DND-41 (cell line): Measurements from ENCODE around the gene ADD2.
"Not testable (repeated sequence)": the region's sequence is repeated elsewhere in the genome, so short reads cannot be mapped to it uniquely, and the experiment has no call there.

Experiments
- ATAC-seq: fragments of 200-7000 bp; cut with Tn5 transposase; 3 replicates; pipeline ENCODE4 v1.9.1; 2021; ENCODE audit warnings: low read depth; ENCODE audit not compliant: insufficient read depth
- DNase-seq: peaks from one replicate; pipeline ENCODE4 v3.0.0-alpha.2; 2020
- H2AFZ ChIP-seq: 2 replicates; pipeline ENCODE4 v1.6.0; 2012; ENCODE audit warnings: low read depth, low read length
- H3K27ac ChIP-seq: 2 replicates; pipeline ENCODE4 v1.5.1; 2012; ENCODE audit warnings: low read length, inconsistent platforms
- H3K27me3 ChIP-seq: fragments of 200-600 bp; sonication (generic); 2 replicates; pipeline ENCODE4 v1.6.0; 2012; ENCODE audit warnings: low read length, mild to moderate bottlenecking, inconsistent platforms; ENCODE audit not compliant: insufficient read depth, poor library complexity
- H3K36me3 ChIP-seq: 2 replicates; pipeline ENCODE4 v1.5.1; 2012; ENCODE audit warnings: low read length, inconsistent platforms; ENCODE audit not compliant: insufficient read depth
- H3K4me1 ChIP-seq: 2 replicates; pipeline ENCODE4 v1.5.1; 2012; ENCODE audit warnings: mild to moderate bottlenecking, low read length; ENCODE audit not compliant: insufficient read depth
- H3K4me2 ChIP-seq: 2 replicates; pipeline ENCODE4 v1.6.0; 2012; ENCODE audit warnings: mild to moderate bottlenecking, moderate library complexity, low read length, inconsistent platforms; ENCODE audit not compliant: insufficient read depth
- H3K4me3 ChIP-seq, 2 experiments: fragments of 200-600 bp in 1 of 2; shearing (Covaris generic) in 1 of 2; 2 replicates each; pipeline ENCODE4 v1.5.1; 2012 to 2016; ENCODE audit warnings: inconsistent platforms in 2 of 2, low read length in 2 of 2, mild to moderate bottlenecking in 2 of 2, low read depth in 1 of 2, moderate library complexity in 1 of 2
- H3K79me2 ChIP-seq: 2 replicates; pipeline ENCODE4 v1.6.0; 2012; ENCODE audit warnings: low read length, inconsistent platforms; ENCODE audit not compliant: insufficient read depth
- H3K9ac ChIP-seq: 2 replicates; pipeline ENCODE4 v1.6.0; 2012; ENCODE audit warnings: low read depth, mild to moderate bottlenecking, inconsistent platforms, low read length, moderate library complexity
- H3K9me3 ChIP-seq: 2 replicates; pipeline ENCODE4 v1.5.1; 2012; ENCODE audit warnings: low read length, moderate library complexity, mild to moderate bottlenecking, inconsistent platforms; ENCODE audit not compliant: insufficient read depth, severe bottlenecking
- H4K20me1 ChIP-seq: 2 replicates; pipeline ENCODE4 v1.6.0; 2012; ENCODE audit warnings: low read length; ENCODE audit not compliant: insufficient read depth
- EZH2 ChIP-seq: IDR thresholded peaks from 3 replicates; pipeline ENCODE4 v1.6.1; 2012; ENCODE audit warnings: borderline replicate concordance, low read depth, mild to moderate bottlenecking, moderate library complexity, low read length, inconsistent platforms; ENCODE audit not compliant: severe bottlenecking
- TF ChIP-seq, protein P1 (sequence below): IDR thresholded peaks from 2 replicates; pipeline ENCODE4 v1.5.1; 2012; ENCODE audit warnings: borderline replicate concordance, low read length, moderate library complexity, mild to moderate bottlenecking; ENCODE audit not compliant: poor library complexity, severe bottlenecking; ENCODE audit errors: extremely low read depth

Gene ADD2

DNA sequence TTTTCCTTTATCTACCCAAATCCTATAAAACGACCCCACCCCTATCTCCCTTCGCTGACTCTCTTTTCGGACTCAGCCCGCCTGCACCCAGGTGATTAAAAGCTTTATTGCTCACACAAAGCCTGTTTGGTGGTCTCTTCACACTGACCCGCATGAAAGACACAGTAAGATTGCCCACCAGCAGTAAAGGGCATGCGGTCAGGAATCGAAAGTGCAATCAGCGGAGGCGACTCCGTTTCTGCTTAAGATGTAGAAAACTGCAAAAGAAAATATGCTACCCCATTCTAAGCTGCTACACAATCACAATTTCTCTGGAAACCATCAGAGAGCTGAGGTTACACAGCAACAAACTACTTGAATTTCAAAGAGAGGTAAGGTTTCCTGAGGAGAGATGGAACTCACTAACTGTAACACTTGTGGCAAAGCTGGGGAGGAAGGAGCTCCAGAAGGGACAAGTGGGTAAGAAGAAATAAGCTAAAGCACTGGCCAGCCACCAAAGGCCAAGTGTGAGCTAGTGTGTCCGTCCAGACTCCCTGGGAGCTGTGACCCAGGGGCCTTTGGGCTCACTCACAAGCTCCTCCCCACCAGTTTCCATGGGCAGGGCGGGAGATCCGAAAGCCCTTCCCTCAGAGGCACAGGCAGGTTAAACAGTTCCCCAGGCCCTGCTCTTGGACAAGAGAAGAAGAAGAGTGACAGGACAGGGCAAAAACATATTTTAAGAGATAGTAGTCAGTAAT, 141.6 kb downstream of the ADD2 start:
- H3K4me1 ChIP-seq, result no peaks in the 10 kb centered on the region
- no peaks in the 10 kb centered on the region for H3K79me2 ChIP-seq
- H3K4me3 ChIP-seq, result no peak overlapping the region
- H3K27ac ChIP-seq, result no peak overlapping the region
- H2AFZ ChIP-seq, result no peak overlapping the region
- H3K27me3 ChIP-seq, result peaks cover 9% of the 10 kb centered on the region
- DNase-seq, result no peak
- H3K9me3 ChIP-seq, result no peaks in the 10 kb centered on the region
- TF ChIP-seq EZH2, result no peak
- TF ChIP-seq, protein P1, sequence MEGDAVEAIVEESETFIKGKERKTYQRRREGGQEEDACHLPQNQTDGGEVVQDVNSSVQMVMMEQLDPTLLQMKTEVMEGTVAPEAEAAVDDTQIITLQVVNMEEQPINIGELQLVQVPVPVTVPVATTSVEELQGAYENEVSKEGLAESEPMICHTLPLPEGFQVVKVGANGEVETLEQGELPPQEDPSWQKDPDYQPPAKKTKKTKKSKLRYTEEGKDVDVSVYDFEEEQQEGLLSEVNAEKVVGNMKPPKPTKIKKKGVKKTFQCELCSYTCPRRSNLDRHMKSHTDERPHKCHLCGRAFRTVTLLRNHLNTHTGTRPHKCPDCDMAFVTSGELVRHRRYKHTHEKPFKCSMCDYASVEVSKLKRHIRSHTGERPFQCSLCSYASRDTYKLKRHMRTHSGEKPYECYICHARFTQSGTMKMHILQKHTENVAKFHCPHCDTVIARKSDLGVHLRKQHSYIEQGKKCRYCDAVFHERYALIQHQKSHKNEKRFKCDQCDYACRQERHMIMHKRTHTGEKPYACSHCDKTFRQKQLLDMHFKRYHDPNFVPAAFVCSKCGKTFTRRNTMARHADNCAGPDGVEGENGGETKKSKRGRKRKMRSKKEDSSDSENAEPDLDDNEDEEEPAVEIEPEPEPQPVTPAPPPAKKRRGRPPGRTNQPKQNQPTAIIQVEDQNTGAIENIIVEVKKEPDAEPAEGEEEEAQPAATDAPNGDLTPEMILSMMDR, result no peak
- no peaks in the 10 kb centered on the region for H4K20me1 ChIP-seq
- H3K9ac ChIP-seq, result no peak overlapping the region
- no peak for ATAC-seq
- no peak overlapping the region for H3K4me2 ChIP-seq
- no peaks in the 10 kb centered on the region for H3K36me3 ChIP-seq

DNA sequence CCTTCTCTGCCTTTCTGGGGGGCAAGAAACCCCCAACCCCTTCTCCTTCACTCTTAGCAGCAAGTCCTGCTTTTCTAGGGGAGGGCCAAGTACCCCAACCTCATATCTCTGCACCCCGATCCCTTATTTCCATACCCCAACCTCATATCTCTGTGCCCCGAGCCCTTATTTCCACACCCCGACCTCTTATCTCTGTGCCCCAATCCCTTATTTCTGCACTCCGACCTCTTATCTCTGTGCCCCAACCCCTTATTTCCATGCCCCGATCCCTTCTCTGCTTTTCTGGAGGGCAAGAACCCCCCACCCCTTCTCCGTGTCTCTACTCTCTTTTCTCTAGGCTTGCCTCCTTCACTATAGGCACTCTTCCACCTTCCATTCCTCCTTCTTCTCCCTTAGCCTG, 146.5 kb downstream of the ADD2 start:
- not testable (repeated sequence) for H3K79me2 ChIP-seq, H3K9ac ChIP-seq, ATAC-seq, H3K4me2 ChIP-seq, H2AFZ ChIP-seq, H3K9me3 ChIP-seq, DNase-seq, H3K4me3 ChIP-seq, H3K27ac ChIP-seq, H3K4me1 ChIP-seq, H3K36me3 ChIP-seq, H4K20me1 ChIP-seq
- peaks cover 12% of the 10 kb centered on the region for H3K27me3 ChIP-seq

DNA sequence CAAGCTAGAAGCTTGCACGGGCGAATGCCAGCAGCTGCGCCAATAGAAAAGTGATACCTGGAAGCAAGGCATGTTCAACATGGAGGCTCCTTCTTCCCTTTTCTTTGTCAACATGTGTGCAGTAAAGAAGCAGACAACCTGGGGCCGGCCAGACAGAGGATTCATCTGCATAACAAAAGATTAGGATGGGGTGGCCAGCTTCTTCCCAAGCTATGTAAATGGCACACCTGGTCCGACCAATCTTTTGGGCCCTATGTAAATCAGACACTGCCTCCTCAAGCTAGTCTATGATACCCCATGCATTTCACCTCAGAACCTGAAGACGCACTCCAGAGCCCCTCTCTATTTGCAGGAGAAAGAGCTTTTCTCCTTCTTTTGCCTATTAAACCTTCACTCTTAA, 148.0 kb downstream of the ADD2 start:
- ATAC-seq, result no peak
- Histone ChIP-seq H3K79me2 (no peaks in the 10 kb centered on the region), H3K27me3 (peaks cover 12% of the 10 kb centered on the region), H4K20me1 (no peaks in the 10 kb centered on the region), H3K4me1 (no peaks in the 10 kb centered on the region), H3K9ac (no peak overlapping the region), H3K9me3 (no peaks in the 10 kb centered on the region), H3K4me2 (no peak overlapping the region), H3K27ac (no peak overlapping the region), H3K36me3 (no peaks in the 10 kb centered on the region), H2AFZ (no peak overlapping the region), H3K4me3 (no peak overlapping the region)
- TF ChIP-seq, protein P1, result no peak
- TF ChIP-seq EZH2, result no peak
- DNase-seq, result no peak

DNA sequence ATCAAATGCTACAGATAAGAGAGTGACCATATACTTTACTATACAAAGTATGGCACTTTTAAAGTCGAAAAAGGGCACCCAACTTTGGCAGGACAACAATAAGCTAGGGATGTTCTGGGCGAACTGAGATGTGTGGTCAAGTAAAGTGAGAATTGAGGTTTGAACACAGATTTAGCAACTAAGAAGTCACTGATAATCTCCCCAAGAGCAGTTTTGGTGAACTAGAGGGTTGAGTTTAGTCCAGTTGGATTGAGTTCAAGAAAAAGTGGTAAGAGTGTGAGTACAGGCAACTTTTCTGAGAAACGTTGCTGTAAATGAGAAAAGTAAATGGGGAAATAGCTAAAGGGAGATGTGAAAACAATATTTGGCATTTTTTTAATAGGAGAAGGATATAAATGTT, 148.8 kb downstream of the ADD2 start:
- H3K27ac ChIP-seq, result no peak overlapping the region
- ATAC-seq (no peak), DNase-seq (no peak)
- no peak for TF ChIP-seq EZH2
- TF ChIP-seq, protein P1, result no peak
- no peaks in the 10 kb centered on the region for H3K36me3 ChIP-seq
- H3K4me2 ChIP-seq, result no peak overlapping the region
- H3K9me3 ChIP-seq, result no peaks in the 10 kb centered on the region
- H4K20me1 ChIP-seq, result no peaks in the 10 kb centered on the region
- no peaks in the 10 kb centered on the region for H3K4me1 ChIP-seq
- no peak overlapping the region for H3K9ac ChIP-seq
- no peak overlapping the region for H2AFZ ChIP-seq
- no peaks in the 10 kb centered on the region for H3K79me2 ChIP-seq
- H3K4me3 ChIP-seq, result no peak overlapping the region
- peaks cover 16% of the 10 kb centered on the region for H3K27me3 ChIP-seq
